GM18867 (cell line): Measurements from ENCODE around the gene GHRHR.

Experiments
- ATAC-seq: cut with Tn5 transposase; IDR thresholded peaks from one replicate; pipeline ENCODE4 v1.9.1; 2021; ENCODE audit warnings: mild to moderate bottlenecking, moderate library complexity; ENCODE audit not compliant: unreplicated experiment

The GHRHR gene

GRCh38 chr7:30965883-30966282 is 2.1 kb downstream of the GHRHR start:
- ATAC-seq = no peak

- peak; percentile 37 for ATAC-seq
Observed at GRCh38 chr7:30968294-30968693, 4.5 kb downstream of the GHRHR start.

- no peak for ATAC-seq
Observed at GRCh38 chr7:30968747-30969603, 5.2 kb downstream of the GHRHR start.

- ATAC-seq = no peak
Observed at GRCh38 chr7:30969604-30969970, 5.8 kb downstream of the GHRHR start.

- no peak for ATAC-seq
Observed at GRCh38 chr7:30970074-30970473, 6.3 kb downstream of the GHRHR start.

- no peak for ATAC-seq
Observed at GRCh38 chr7:30970594-30971094, 6.9 kb downstream of the GHRHR start.

GRCh38 chr7:30971440-30971839 is 7.7 kb downstream of the GHRHR start:
- ATAC-seq = no peak

- no peak for ATAC-seq
Observed at GRCh38 chr7:30971840-30972563, 8.2 kb downstream of the GHRHR start.

GRCh38 chr7:30973292-30973691 is 9.5 kb downstream of the GHRHR start:
- no peak for ATAC-seq

GRCh38 chr7:30973791-30974604 is 10.2 kb downstream of the GHRHR start:
- ATAC-seq = no peak

- peak; percentile 95 for ATAC-seq
Observed at GRCh38 chr7:30974605-30975255, 11.0 kb downstream of the GHRHR start.

- ATAC-seq = no peak
Observed at GRCh38 chr7:30975256-30975899, 11.6 kb downstream of the GHRHR start.

GRCh38 chr7:30976381-30976780 is 12.6 kb downstream of the GHRHR start:
- no peak for ATAC-seq

GRCh38 chr7:30977222-30977621 is 13.5 kb downstream of the GHRHR start:
- ATAC-seq = no peak

GRCh38 chr7:30977896-30978564 is 14.3 kb downstream of the GHRHR start:
- no peak for ATAC-seq

- no peak for ATAC-seq
Observed at GRCh38 chr7:30979027-30979426, 15.3 kb downstream of the GHRHR start.

- no peak for ATAC-seq
Observed at GRCh38 chr7:30980194-30980593, 16.4 kb downstream of the GHRHR start.

- no peak for ATAC-seq
Observed at GRCh38 chr7:30980751-30981150, 17.0 kb downstream of the GHRHR start.

- ATAC-seq = peak; percentile 88
Observed at GRCh38 chr7:30983042-30983913, 19.5 kb downstream of the GHRHR start.
